ENCODE measurements around the gene RRN3. TPM values are rescaled to one million over a fixed set of nuclear protein-coding genes. Genes with fewer than 3 reads are reported as not detected.
A peak's percentile ranks its signal among the peaks of the same experiment; 100 is the strongest.
"Not testable (repeated sequence)": the region's sequence is repeated elsewhere in the genome, so short reads cannot be mapped to it uniquely, and the experiment has no call there.

Gene RRN3
- 10 to 100 TPM; 16.4 to 28.5 (median 19.2) TPM for total RNA-seq
- polyA plus RNA-seq = 10 to 100 TPM in 1 of 2 donors, 1 to 10 TPM in 1; 7.9 to 17.6 TPM
- long read RNA-seq, donor 1, transcript RRN3-201 (18 exons, 3,762 nt) = major isoform, 13 of 19 reads
- long read RNA-seq, donor 1, partial matches to known transcripts = 5 of 19 reads
- long read RNA-seq, donor 1, other reads (novel, unspliced or antisense) = 0 of 19 reads
- long read RNA-seq, donor 2, transcript RRN3-201 (18 exons, 3,762 nt) = major isoform, 28 of 44 reads
- long read RNA-seq, donor 2, partial matches to known transcripts = 7 of 44 reads
- long read RNA-seq, donor 2, other reads (novel, unspliced or antisense) = 6 of 44 reads
- long read RNA-seq, donor 3, transcript RRN3-201 (18 exons, 3,762 nt) = major isoform, 13 of 19 reads
- long read RNA-seq, donor 3, partial matches to known transcripts = 1 of 19 reads
- long read RNA-seq, donor 3, other reads (novel, unspliced or antisense) = 2 of 19 reads

GRCh38 chr16:15093955-15094827 is at the start of gene RRN3:
RRN3 (minus strand) TSS chr16:15094272; CDS start chr16:15094233, 39 bp downstream.
- intact Hi-C loops (cut with DNase I); H3K9me3 ChIP-seq; H3K27me3 ChIP-seq: not testable (repeated sequence)
- 2 to 4% (median 3%) methylated on average over 31 to 56 of the region's 56 CpGs for WGBS, 4 donors
- ATAC-seq (peak; percentile 100), DNase-seq (peak; percentile 92 to 97 (median 95))
- TF ChIP-seq POLR2A (IDR thresholded peaks at IDR 0.05) (peak in 1 of 2 donors; percentile 69), CTCF (IDR thresholded peaks at IDR 0.05) (peak in 2 of 12 donors; percentile 4 to 13)
- H3K36me3 ChIP-seq = peaks cover 0 to 33% (median 22%) of the 10 kb centered on the region in 9 donors
- H3K4me1 ChIP-seq = peaks cover 0 to 20% (median 14%) of the 10 kb centered on the region in 12 donors
- H3K4me3 ChIP-seq = peak within 1 kb of the TSS; percentile 43 to 97 (median 68)
- peak within 1 kb of the TSS; percentile 75 to 89 (median 85) for H3K27ac ChIP-seq

GRCh38 chr16:15143601-15144091 is 49.6 kb upstream of the RRN3 start:
- peak overlapping the region in 11 of 12 donors; percentile 13 to 53 (median 38) for H3K4me3 ChIP-seq
- 6 to 26% (median 18%) methylated on average over 7 to 26 of the region's 26 CpGs for WGBS, 4 donors
- H3K9me3 ChIP-seq; intact Hi-C loops (cut with DNase I); H3K27me3 ChIP-seq; H3K36me3 ChIP-seq: not testable (repeated sequence)
- peak in 1 of 5 donors; percentile 46 for DNase-seq
- H3K4me1 ChIP-seq = peaks cover 0 to 69% (median 37%) of the 10 kb centered on the region in 12 donors
- peak overlapping the region; percentile 46 to 94 (median 87) for H3K27ac ChIP-seq
- peak in 2 of 4 donors; percentile 3 to 12 for ATAC-seq

- Histone ChIP-seq H3K4me1 (peaks cover 0 to 69% (median 37%) of the 10 kb centered on the region in 12 donors), H3K27ac (peak overlapping the region in 9 of 12 donors; percentile 46 to 94 (median 87)), H3K4me3 (peak overlapping the region in 4 of 12 donors; percentile 37 to 44 (median 41))
- WGBS, 4 donors = 46 to 73% (median 52%) methylated on average over 6 to 24 of the region's 26 CpGs; no CpG with 5 or more reads in 1 of the 4 donors
- peak in 3 of 4 donors; percentile 1 to 8 (median 3) for ATAC-seq
- H3K27me3 ChIP-seq; H3K9me3 ChIP-seq; intact Hi-C loops (cut with DNase I); H3K36me3 ChIP-seq: not testable (repeated sequence)
- peak in 1 of 5 donors; percentile 53 for DNase-seq
These were observed 49.0 kb upstream of the RRN3 start for GRCh38 chr16:15142891-15143600.

GRCh38 chr16:15142107-15142890 is 48.2 kb upstream of the RRN3 start:
- peak in 1 of 5 donors; percentile 46 for DNase-seq

More at GRCh38 chr16:15142107-15142890, 48.2 kb upstream of the RRN3 start:
- 32 to 73% (median 65%) methylated on average over 4 to 20 of the region's 27 CpGs for WGBS, 4 donors
- Histone ChIP-seq H3K27ac (peak overlapping the region in 3 of 12 donors; percentile 86 to 94 (median 91)), H3K4me1 (peaks cover 0 to 64% (median 37%) of the 10 kb centered on the region in 12 donors), H3K4me3 (peak overlapping the region in 1 of 12 donors; percentile 13)
- H3K9me3 ChIP-seq; H3K27me3 ChIP-seq; H3K36me3 ChIP-seq; intact Hi-C loops (cut with DNase I): not testable (repeated sequence)
- peak in 3 of 4 donors; percentile 15 to 41 (median 16) for ATAC-seq
